Measurements from ENCODE around the gene KIRREL3.

KIRREL3 gene

DNA sequence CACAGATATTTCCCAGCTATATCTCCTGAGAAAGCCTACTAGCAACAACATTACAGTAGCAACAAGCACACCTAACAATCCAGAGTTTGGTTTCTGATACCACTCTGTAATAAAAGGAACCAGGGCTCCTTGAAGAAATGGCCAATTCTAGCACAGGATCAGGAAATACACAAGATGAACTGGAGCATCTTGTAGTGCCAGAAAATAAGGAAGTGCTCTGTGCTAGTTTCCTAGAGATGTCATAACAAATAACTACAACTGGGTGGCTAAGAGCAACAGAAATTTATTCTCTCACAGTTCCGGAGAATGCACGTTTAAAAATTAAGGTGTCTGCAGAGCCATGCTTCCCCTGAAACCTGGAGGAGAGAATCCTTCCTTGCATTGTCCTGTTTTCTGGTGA, 217.8 kb downstream of the KIRREL3 start:
- Histone ChIP-seq H3K79me2 (ENCODE audit: insufficient read depth, low read depth) (no peaks in the 10 kb centered on the region), H3K9ac (no peak overlapping the region), H3K4me3 (IDR thresholded peaks at IDR 0.05; ENCODE audit: insufficient read depth, low read depth, low read length) (no peak overlapping the region), H3K36me3 (ENCODE audit: insufficient read depth) (no peaks in the 10 kb centered on the region), H4K20me1 (ENCODE audit: insufficient read depth) (no peaks in the 10 kb centered on the region), H3K4me1 (ENCODE audit: low read depth, poor library complexity, severe bottlenecking) (no peaks in the 10 kb centered on the region), H3K27ac (no peak overlapping the region), H2AFZ (ENCODE audit: low read depth) (no peak overlapping the region), H3K4me2 (no peak overlapping the region), H3K27me3 (ENCODE audit: insufficient read depth, low read depth) (no peaks in the 10 kb centered on the region)
- TF ChIP-seq, protein P1, sequence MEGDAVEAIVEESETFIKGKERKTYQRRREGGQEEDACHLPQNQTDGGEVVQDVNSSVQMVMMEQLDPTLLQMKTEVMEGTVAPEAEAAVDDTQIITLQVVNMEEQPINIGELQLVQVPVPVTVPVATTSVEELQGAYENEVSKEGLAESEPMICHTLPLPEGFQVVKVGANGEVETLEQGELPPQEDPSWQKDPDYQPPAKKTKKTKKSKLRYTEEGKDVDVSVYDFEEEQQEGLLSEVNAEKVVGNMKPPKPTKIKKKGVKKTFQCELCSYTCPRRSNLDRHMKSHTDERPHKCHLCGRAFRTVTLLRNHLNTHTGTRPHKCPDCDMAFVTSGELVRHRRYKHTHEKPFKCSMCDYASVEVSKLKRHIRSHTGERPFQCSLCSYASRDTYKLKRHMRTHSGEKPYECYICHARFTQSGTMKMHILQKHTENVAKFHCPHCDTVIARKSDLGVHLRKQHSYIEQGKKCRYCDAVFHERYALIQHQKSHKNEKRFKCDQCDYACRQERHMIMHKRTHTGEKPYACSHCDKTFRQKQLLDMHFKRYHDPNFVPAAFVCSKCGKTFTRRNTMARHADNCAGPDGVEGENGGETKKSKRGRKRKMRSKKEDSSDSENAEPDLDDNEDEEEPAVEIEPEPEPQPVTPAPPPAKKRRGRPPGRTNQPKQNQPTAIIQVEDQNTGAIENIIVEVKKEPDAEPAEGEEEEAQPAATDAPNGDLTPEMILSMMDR (conservative IDR thresholded peaks at IDR 0.05; ENCODE audit: low read depth, low read length): no peak

DNA sequence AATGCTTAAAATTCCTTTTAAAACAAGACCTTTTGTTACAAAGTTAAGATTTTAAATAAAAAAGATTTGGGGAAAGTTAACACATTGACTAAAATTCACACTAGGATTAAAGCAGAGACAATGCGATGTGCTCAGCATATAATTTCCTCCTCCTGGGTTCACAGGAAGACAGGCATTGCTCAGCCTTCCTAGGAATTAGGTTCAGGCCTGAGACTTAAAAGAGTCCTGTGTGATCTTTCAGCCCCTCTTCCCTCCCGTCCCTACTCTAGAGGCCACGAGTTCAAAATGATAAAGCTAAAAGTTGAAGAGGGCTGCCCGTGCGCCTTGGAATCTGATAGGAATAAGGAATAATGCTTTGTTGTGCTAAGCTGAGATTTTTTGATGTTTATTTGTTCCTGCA, 218.6 kb downstream of the KIRREL3 start:
- TF ChIP-seq, protein P1 (conservative IDR thresholded peaks at IDR 0.05; ENCODE audit: low read depth, low read length): no peak
- no peaks in the 10 kb centered on the region for H3K27me3 ChIP-seq (ENCODE audit: insufficient read depth, low read depth)
- no peaks in the 10 kb centered on the region for H4K20me1 ChIP-seq (ENCODE audit: insufficient read depth)
- no peak overlapping the region for H3K27ac ChIP-seq
- H3K4me1 ChIP-seq (ENCODE audit: low read depth, poor library complexity, severe bottlenecking): no peaks in the 10 kb centered on the region
- H3K4me2 ChIP-seq: no peak overlapping the region
- H3K79me2 ChIP-seq (ENCODE audit: insufficient read depth, low read depth): no peaks in the 10 kb centered on the region
- H3K9ac ChIP-seq: no peak overlapping the region
- H3K36me3 ChIP-seq (ENCODE audit: insufficient read depth): no peaks in the 10 kb centered on the region
- no peak overlapping the region for H3K4me3 ChIP-seq (IDR thresholded peaks at IDR 0.05; ENCODE audit: insufficient read depth, low read depth, low read length)
- H2AFZ ChIP-seq (ENCODE audit: low read depth): no peak overlapping the region

- no peak overlapping the region for H3K4me3 ChIP-seq (IDR thresholded peaks at IDR 0.05; ENCODE audit: insufficient read depth, low read depth, low read length)
- no peaks in the 10 kb centered on the region for H3K79me2 ChIP-seq (ENCODE audit: insufficient read depth, low read depth)
- no peaks in the 10 kb centered on the region for H3K36me3 ChIP-seq (ENCODE audit: insufficient read depth)
- H3K27me3 ChIP-seq (ENCODE audit: insufficient read depth, low read depth): no peaks in the 10 kb centered on the region
- H4K20me1 ChIP-seq (ENCODE audit: insufficient read depth): no peaks in the 10 kb centered on the region
- TF ChIP-seq, protein P1 (conservative IDR thresholded peaks at IDR 0.05; ENCODE audit: low read depth, low read length): no peak
- H3K4me1 ChIP-seq (ENCODE audit: low read depth, poor library complexity, severe bottlenecking): no peaks in the 10 kb centered on the region
- H3K9ac ChIP-seq: no peak overlapping the region
- H3K4me2 ChIP-seq: no peak overlapping the region
- H3K27ac ChIP-seq: no peak overlapping the region
- H2AFZ ChIP-seq (ENCODE audit: low read depth): no peak overlapping the region
Measured at GRCh38 chr11:126776119-126776518, 224.5 kb downstream of the KIRREL3 start.

DNA sequence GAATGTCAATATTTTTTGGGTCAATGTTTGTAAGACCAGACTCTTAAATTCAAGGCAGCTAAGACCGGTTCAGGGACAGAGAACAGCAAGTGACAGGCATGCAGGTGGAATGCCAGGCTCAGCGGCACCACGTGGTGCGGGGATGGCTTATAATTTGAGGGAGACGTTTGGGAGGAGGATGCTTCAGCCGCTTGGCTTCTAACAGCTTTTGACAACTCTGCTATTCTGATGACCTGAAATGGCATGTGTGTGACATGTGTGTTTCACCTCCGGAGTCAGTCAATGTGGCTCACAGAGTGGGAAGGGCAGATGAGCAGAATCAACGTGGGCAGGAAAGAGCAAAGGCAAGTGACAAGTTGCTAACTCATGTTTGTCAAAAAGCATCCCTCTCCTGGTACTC, 228.3 kb downstream of the KIRREL3 start:
- Histone ChIP-seq H4K20me1 (ENCODE audit: insufficient read depth) (no peaks in the 10 kb centered on the region), H3K36me3 (ENCODE audit: insufficient read depth) (no peaks in the 10 kb centered on the region), H3K9ac (no peak overlapping the region), H3K4me2 (no peak overlapping the region), H3K27me3 (ENCODE audit: insufficient read depth, low read depth) (no peaks in the 10 kb centered on the region), H3K79me2 (ENCODE audit: insufficient read depth, low read depth) (no peaks in the 10 kb centered on the region), H3K4me1 (ENCODE audit: low read depth, poor library complexity, severe bottlenecking) (no peaks in the 10 kb centered on the region), H3K27ac (no peak overlapping the region), H2AFZ (ENCODE audit: low read depth) (no peak overlapping the region), H3K4me3 (IDR thresholded peaks at IDR 0.05; ENCODE audit: insufficient read depth, low read depth, low read length) (no peak overlapping the region)
- TF ChIP-seq, protein P1 (conservative IDR thresholded peaks at IDR 0.05; ENCODE audit: low read depth, low read length): no peak
